Anterior cingulate cortex (tissue), 58 donors: ENCODE measurements around the gene FADS1.

Source experiments
- DNase-seq, 58 donors: peaks; one replicate each; lab custom pipeline; 2025; lab: John Stamatoyannopoulos, UW

FADS1 gene

GRCh38 chr11:61766353-61766841, 50.4 kb downstream of the FADS1 start:
- DNase-seq: no peak

- no peak for DNase-seq
Measured at GRCh38 chr11:61765550-61766253, 51.1 kb downstream of the FADS1 start.

GRCh38 chr11:61764606-61765260, 52.1 kb downstream of the FADS1 start:
- peak in 1 of 58 donors; percentile 24 for DNase-seq

- no peak for DNase-seq
Measured at GRCh38 chr11:61763930-61764605, 52.7 kb downstream of the FADS1 start.

GRCh38 chr11:61762798-61763197, 54.0 kb downstream of the FADS1 start:
- no peak for DNase-seq

- DNase-seq: no peak
Measured at GRCh38 chr11:61762223-61762615, 54.6 kb downstream of the FADS1 start.

- peak in 6 of 58 donors; percentile 17 to 74 (median 51) for DNase-seq
Measured at GRCh38 chr11:61761440-61762222, 55.2 kb downstream of the FADS1 start.

- DNase-seq: peak in 52 of 58 donors; percentile 13 to 94 (median 76)
Measured at GRCh38 chr11:61760946-61761345, 55.9 kb downstream of the FADS1 start.

- DNase-seq: peak in 14 of 58 donors; percentile 23 to 66 (median 35)
Measured at GRCh38 chr11:61757213-61757862, 59.5 kb downstream of the FADS1 start.

GRCh38 chr11:61756452-61757212, 60.2 kb downstream of the FADS1 start:
- peak in 4 of 58 donors; percentile 29 to 71 (median 36) for DNase-seq

GRCh38 chr11:61756147-61756451, 60.7 kb downstream of the FADS1 start:
- peak in 1 of 58 donors; percentile 11 for DNase-seq

- DNase-seq: peak in 3 of 58 donors; percentile 39 to 53 (median 49)
Measured at GRCh38 chr11:61754534-61755482, 62.0 kb downstream of the FADS1 start.

GRCh38 chr11:61753672-61754071, 63.1 kb downstream of the FADS1 start:
- DNase-seq: peak in 2 of 58 donors; percentile 23 to 43

- DNase-seq: peak in 1 of 58 donors; percentile 43
Measured at GRCh38 chr11:61752925-61753521, 63.8 kb downstream of the FADS1 start.

GRCh38 chr11:61752117-61752924, 64.5 kb downstream of the FADS1 start, which contains the start of gene MYRF:
Gene MYRF (plus strand): TSS chr11:61752636. CDS start chr11:61752745, 109 bp downstream.
- peak in 39 of 58 donors; percentile 7 to 75 (median 42) for DNase-seq

GRCh38 chr11:61751384-61751783, 65.4 kb downstream of the FADS1 start:
- DNase-seq: no peak
